Liver (tissue), 9 donors: Measurements from ENCODE around the gene CNIH1. TPM values are rescaled to one million over a fixed set of nuclear protein-coding genes. Genes with fewer than 3 reads are reported as not detected.

Experiments used
- DNase-seq: peaks from one replicate; pipeline ENCODE4 v3.0.0-alpha.2; 2017; ENCODE audit warnings: low spot score
- H3K27ac ChIP-seq, 2 donors: one replicate each; pipeline ENCODE4 v1.7.0; 2013; ENCODE audit warnings: inconsistent platforms in 2 of 2, low read length in 2 of 2, control low read depth in 1 of 2, low read depth in 1 of 2, mild to moderate bottlenecking in 1 of 2
- H3K27me3 ChIP-seq, 4 donors: one replicate each; pipeline versions ENCODE4 v1.6.1 to v1.7.0; 2013; ENCODE audit warnings: low read length in 3 of 4, inconsistent platforms in 1 of 4, mild to moderate bottlenecking in 1 of 4, moderate library complexity in 1 of 4; ENCODE audit not compliant: control insufficient read depth in 4 of 4, insufficient read depth in 4 of 4
- H3K36me3 ChIP-seq, 4 donors: one replicate each; pipeline versions ENCODE4 v1.6.1 to v1.7.0; 2013; ENCODE audit warnings: low read length in 3 of 4, mild to moderate bottlenecking in 3 of 4, low read depth in 1 of 4, moderate library complexity in 1 of 4; ENCODE audit not compliant: control insufficient read depth in 4 of 4, insufficient read depth in 3 of 4
- H3K4me1 ChIP-seq, 4 donors: one replicate each; pipeline versions ENCODE4 v1.6.1 to v1.7.0; 2013; ENCODE audit warnings: low read length in 3 of 4, mild to moderate bottlenecking in 3 of 4, moderate library complexity in 1 of 4; ENCODE audit not compliant: control insufficient read depth in 4 of 4, insufficient read depth in 4 of 4
- H3K4me3 ChIP-seq, 3 donors: one replicate each; pipeline versions ENCODE4 v1.6.1 to v1.7.0; 2013; ENCODE audit warnings: low read length in 3 of 3, control low read depth in 1 of 3, low read depth in 1 of 3, mild to moderate bottlenecking in 1 of 3
- H3K9ac ChIP-seq, 2 donors: one replicate each; pipeline ENCODE4 v1.7.0; 2013; ENCODE audit warnings: low read length in 2 of 2, mild to moderate bottlenecking in 2 of 2, moderate library complexity in 2 of 2, control low read depth in 1 of 2, low read depth in 1 of 2
- H3K9me3 ChIP-seq, 4 donors: one replicate each; pipeline versions ENCODE4 v1.6.1 to v1.7.0; 2013; ENCODE audit warnings: low read length in 3 of 4; ENCODE audit not compliant: control insufficient read depth in 4 of 4
- ATF3 ChIP-seq: IDR thresholded peaks from 2 replicates; pipeline ENCODE4 v1.6.1; 2016; ENCODE audit warnings: antibody characterized with exemption
- CTCF ChIP-seq: fragments of 150-350 bp; IDR thresholded peaks from 2 replicates; pipeline ENCODE4 v1.5.1; 2017; ENCODE audit warnings: improper control_type of control experiment, low read depth, low read length; ENCODE audit not compliant: missing input control
- EGR1 ChIP-seq, 2 donors: IDR thresholded peaks; 2 replicates each; pipeline ENCODE4 v1.6.1; 2016 to 2018; ENCODE audit warnings: antibody characterized with exemption in 2 of 2, low read depth in 2 of 2
- FOXA1 ChIP-seq: IDR thresholded peaks from 2 replicates; pipeline ENCODE4 v1.6.1; 2016; ENCODE audit warnings: antibody characterized with exemption
- FOXA2 ChIP-seq: IDR thresholded peaks from 2 replicates; pipeline ENCODE4 v1.6.1; 2016; ENCODE audit warnings: antibody characterized with exemption
- HNF4A ChIP-seq, 2 donors: conservative IDR thresholded peaks; 2 replicates each; pipeline ENCODE4 v1.6.1; 2016; ENCODE audit warnings: antibody characterized with exemption in 2 of 2, mild to moderate bottlenecking in 2 of 2
- HNF4G ChIP-seq: IDR thresholded peaks from 2 replicates; pipeline ENCODE4 v1.6.1; 2016; ENCODE audit warnings: antibody characterized with exemption
- JUND ChIP-seq, 2 donors: IDR thresholded peaks; 2 replicates each; pipeline ENCODE4 v1.6.1; 2016; ENCODE audit warnings: antibody characterized with exemption in 2 of 2
- MAX ChIP-seq: IDR thresholded peaks from 2 replicates; pipeline ENCODE4 v1.6.1; 2016; ENCODE audit warnings: antibody characterized with exemption
- NR2F2 ChIP-seq: IDR thresholded peaks from 2 replicates; pipeline ENCODE4 v1.6.1; 2016; ENCODE audit warnings: antibody characterized with exemption
- RAD21 ChIP-seq, 2 donors: IDR thresholded peaks; 2 replicates each; pipeline ENCODE4 v1.6.1; 2016; ENCODE audit warnings: antibody characterized with exemption in 2 of 2, mild to moderate bottlenecking in 2 of 2
- REST ChIP-seq: IDR thresholded peaks from 2 replicates; pipeline ENCODE4 v1.6.1; 2016; ENCODE audit warnings: antibody characterized with exemption, mild to moderate bottlenecking
- TAF1 ChIP-seq: conservative IDR thresholded peaks from 2 replicates; pipeline ENCODE4 v1.6.1; 2016; ENCODE audit warnings: antibody characterized with exemption, mild to moderate bottlenecking
- YY1 ChIP-seq: IDR thresholded peaks from 2 replicates; pipeline ENCODE4 v1.6.1; 2016; ENCODE audit warnings: antibody characterized with exemption, mild to moderate bottlenecking
- ZBTB33 ChIP-seq: IDR thresholded peaks from 2 replicates; pipeline ENCODE4 v1.6.1; 2016; ENCODE audit warnings: antibody characterized with exemption
- WGBS: extraction: QIAGEN DNeasy Blood & Tissue Kit; methylation state at CpG from one replicate; pipeline ENCODE4 v1.1.7; 2013; 5-methylcytosine and 5-hydroxymethylcytosine counted together
- polyA plus RNA-seq, 2 donors: library from polyadenylated mRNA; stranded (reverse) in 1 of 2; unstranded in 1 of 2; fragments of 200-250 nt in 1 of 2; fragments of >200 nt in 1 of 2; fragmentation: Nextera tagmentation in 1 of 2; extraction: Ambion mirVana in 1 of 2; gene quantifications; one replicate each; pipeline versions ENCODE4 v1.2.1 to v1.2.3, GENCODE V29; 2013 to 2015
- total RNA-seq, 2 donors: library from RNA; depleted of rRNA; stranded (reverse); fragments of >200 nt; gene quantifications; one replicate each; pipeline ENCODE4 v1.2.3, GENCODE V29; 2014
- donor health status: healthy.
- donor health status: healthy.
- donor health status: healthy.
- donor health status: healthy.
- donor health status: healthy.

The CNIH1 gene
- total and polyA plus RNA-seq, 4 donors = 33.9 to 193 (median 116) TPM

- Histone ChIP-seq H3K4me3 (peak overlapping the region; percentile 84 to 94 (median 93)), H3K36me3 (no peaks in the 10 kb centered on the region), H3K4me1 (peaks cover 9 to 23% (median 21%) of the 10 kb centered on the region in 4 donors), H3K9ac (peak overlapping the region; percentile 41 to 75), H3K27ac (peak overlapping the region; percentile 83 to 87), H3K9me3 (no peaks in the 10 kb centered on the region), H3K27me3 (no peaks in the 10 kb centered on the region)
- no peak for DNase-seq
- TF ChIP-seq HNF4A (conservative IDR thresholded peaks at IDR 0.05) (no peak), ZBTB33 (no peak)
- under 1% methylated on average over 9 of the region's 9 CpGs for WGBS
Measured at GRCh38 chr14:54488318-54488645, 47.1 kb upstream of the CNIH1 start.

- Histone ChIP-seq H3K4me3 (peak overlapping the region; percentile 2 to 93 (median 84)), H3K9me3 (no peaks in the 10 kb centered on the region), H3K27me3 (no peaks in the 10 kb centered on the region), H3K36me3 (no peaks in the 10 kb centered on the region), H3K9ac (no peak overlapping the region), H3K4me1 (peaks cover 10 to 28% (median 25%) of the 10 kb centered on the region in 4 donors), H3K27ac (peak overlapping the region; percentile 83 to 87)
- DNase-seq = no peak
- no peak for TF ChIP-seq TAF1
- TF ChIP-seq ATF3 = no peak
- no peak for TF ChIP-seq HNF4G
- no peak for TF ChIP-seq YY1
- no peak for TF ChIP-seq RAD21 (IDR thresholded peaks at IDR 0.05)
- no peak for TF ChIP-seq JUND (IDR thresholded peaks at IDR 0.05)
- TF ChIP-seq CTCF = no peak
- TF ChIP-seq MAX = no peak
- TF ChIP-seq EGR1 (IDR thresholded peaks at IDR 0.05; ENCODE audit: low read depth in 2 of 2) = no peak
- no peak for TF ChIP-seq HNF4A (conservative IDR thresholded peaks at IDR 0.05)
- 56% methylated on average over 4 of the region's 4 CpGs for WGBS
Measured at GRCh38 chr14:54487771-54488170, 46.6 kb upstream of the CNIH1 start.

- peaks cover 0 to 1% (median 0%) of the 10 kb centered on the region in 4 donors for H3K36me3 ChIP-seq
- no peak overlapping the region for H3K9ac ChIP-seq
- no peaks in the 10 kb centered on the region for H3K9me3 ChIP-seq
- H3K27ac ChIP-seq = no peak overlapping the region
- peaks cover 10 to 33% (median 27%) of the 10 kb centered on the region in 4 donors for H3K4me1 ChIP-seq
- H3K27me3 ChIP-seq = no peaks in the 10 kb centered on the region
- 96% methylated on average over 1 of the region's 1 CpG for WGBS
- no peak overlapping the region for H3K4me3 ChIP-seq
- no peak for DNase-seq
- TF ChIP-seq HNF4G (no peak), REST (no peak), NR2F2 (no peak), TAF1 (no peak), ATF3 (no peak), CTCF (no peak), FOXA1 (no peak), FOXA2 (no peak), RAD21 (IDR thresholded peaks at IDR 0.05) (no peak), ZBTB33 (no peak)
Measured at GRCh38 chr14:54486685-54487084, 45.5 kb upstream of the CNIH1 start.
